Hepatocyte (in vitro differentiated cells): Measurements from ENCODE around the gene BRIP1.

Experiments
- CTCF ChIP-seq: fragments of 200-600 bp; sonication (generic); IDR thresholded peaks from 2 replicates; pipeline ENCODE4 v1.5.1; 2016; ENCODE audit warnings: antibody characterized with exemption, mild to moderate bottlenecking; ENCODE audit not compliant: poor library complexity
- EZH2 ChIP-seq: fragments of 200-600 bp; sonication (generic); IDR thresholded peaks from 2 replicates; pipeline ENCODE4 v1.6.1; 2016; ENCODE audit warnings: antibody characterized with exemption, mild to moderate bottlenecking, borderline replicate concordance
- EZH2phosphoT487 ChIP-seq: fragments of 200-600 bp; sonication (generic); IDR thresholded peaks from one replicate; pipeline ENCODE4 v1.6.1; 2018; ENCODE audit warnings: antibody characterized with exemption, mild to moderate bottlenecking, low read depth, moderate library complexity; ENCODE audit not compliant: unreplicated experiment, severe bottlenecking

GRCh38 chr17:61702450-61702849 lies 160.9 kb downstream of the BRIP1 start:
- TF ChIP-seq EZH2 (no peak), CTCF (no peak), EZH2phosphoT487 (no peak)
